GM19023 (cell line): ENCODE data around the gene NUP188.
"Not testable (repeated sequence)": the region's sequence is repeated elsewhere in the genome, so short reads cannot be mapped to it uniquely, and the experiment has no call there.

Source experiments
- ATAC-seq: cut with Tn5 transposase; IDR thresholded peaks from one replicate; pipeline ENCODE4 v1.9.1; 2021; ENCODE audit warnings: mild to moderate bottlenecking, moderate library complexity; ENCODE audit not compliant: unreplicated experiment

NUP188 gene

GRCh38 chr9:129027685-129028191 is 80.2 kb downstream of the NUP188 start:
- ATAC-seq: peak; percentile 43

- ATAC-seq: peak; percentile 67
Measured at GRCh38 chr9:129028192-129028966, 80.9 kb downstream of the NUP188 start, which contains the start of gene SH3GLB2. TSS of gene SH3GLB2 (minus strand) at chr9:129028331. CDS start at chr9:129028154, 177 bp downstream.

- no peak for ATAC-seq
Measured at GRCh38 chr9:129030191-129030590, 82.7 kb downstream of the NUP188 start.

GRCh38 chr9:129031514-129031913 is 84.0 kb downstream of the NUP188 start:
- ATAC-seq: no peak

GRCh38 chr9:129032541-129033159 is 85.2 kb downstream of the NUP188 start:
- no peak for ATAC-seq

- no peak for ATAC-seq
Measured at GRCh38 chr9:129033216-129033615, 85.7 kb downstream of the NUP188 start.

GRCh38 chr9:129035838-129036237 is 88.3 kb downstream of the NUP188 start:
- ATAC-seq: not testable (repeated sequence)

- peak; percentile 97 for ATAC-seq
Measured at GRCh38 chr9:129036241-129036922, 88.9 kb downstream of the NUP188 start, which contains the start of gene MIGA2. TSS of gene MIGA2 (plus strand) at chr9:129036626. CDS start at chr9:129040595, 3,969 bp downstream.

- no peak for ATAC-seq
Measured at GRCh38 chr9:129036923-129037766, 89.6 kb downstream of the NUP188 start.

GRCh38 chr9:129037767-129038098 is 90.2 kb downstream of the NUP188 start:
- ATAC-seq: no peak

- no peak for ATAC-seq
Measured at GRCh38 chr9:129038109-129038852, 90.8 kb downstream of the NUP188 start.

GRCh38 chr9:129040113-129040643 is 92.7 kb downstream of the NUP188 start:
- no peak for ATAC-seq

GRCh38 chr9:129042016-129042415 is 94.5 kb downstream of the NUP188 start:
- no peak for ATAC-seq

GRCh38 chr9:129052592-129052991 is 105.1 kb downstream of the NUP188 start:
- ATAC-seq: no peak

- ATAC-seq: no peak
Measured at GRCh38 chr9:129053020-129053419, 105.5 kb downstream of the NUP188 start.

GRCh38 chr9:129054163-129054851 is 106.8 kb downstream of the NUP188 start:
- ATAC-seq: no peak
